H1 (cell line): ENCODE results near the gene BLOC1S1. TPM values are rescaled to one million over a fixed set of nuclear protein-coding genes. Genes with fewer than 3 reads are reported as not detected.
A peak's percentile ranks its signal among the peaks of the same experiment; 100 is the strongest.

Experiments used
- CTCF ChIA-PET: fragments of 300-600 bp; sonication (Branson Sonifier 250); formaldehyde crosslinking; loops from one replicate; lab custom pipeline; 2021; ENCODE audit not compliant: partially characterized antibody; lab: Charles Lee
- POLR2A ChIA-PET: fragments of 300-600 bp; sonication (Branson Sonifier 250); formaldehyde crosslinking; loops from one replicate; lab custom pipeline; 2021; ENCODE audit warnings: inconsistent platforms; ENCODE audit not compliant: partially characterized antibody; lab: Charles Lee
- DNase-seq, 2 experiments: peaks; one replicate each; pipeline versions ENCODE4 v3.0.0 to v3.0.0-alpha.2; 2010 to 2022; ENCODE audit warnings: low spot score in 2 of 2, low read depth in 1 of 2, mixed read lengths in 1 of 2
- FAIRE-seq: peaks from 2 replicates; lab custom pipeline; 2011; peaks lifted over from hg19 to GRCh38; lab: Jason Lieb, UNC
- H2AFZ ChIP-seq: 2 replicates; pipeline ENCODE4 v1.8.1; 2012; ENCODE audit warnings: low read length, inconsistent platforms
- H2AK5ac ChIP-seq: 2 replicates; pipeline ENCODE4 v1.6.1; 2013; ENCODE audit warnings: low read depth, low read length
- H2BK120ac ChIP-seq: replicated peaks from 2 replicates; pipeline ENCODE3; 2013; ENCODE audit warnings: low read depth, low read length, inconsistent platforms
- H2BK12ac ChIP-seq: 2 replicates; pipeline ENCODE4 v1.6.1; 2013; ENCODE audit warnings: low read depth, low read length
- H2BK15ac ChIP-seq: 2 replicates; pipeline ENCODE4 v1.6.1; 2013; ENCODE audit warnings: low read length
- H2BK20ac ChIP-seq: 2 replicates; pipeline ENCODE4 v1.6.1; 2013; ENCODE audit warnings: low read length
- H2BK5ac ChIP-seq: 2 replicates; pipeline ENCODE4 v1.6.1; 2013; ENCODE audit warnings: low read depth, low read length
- H3K14ac ChIP-seq: 2 replicates; pipeline ENCODE4 v1.6.1; 2013; ENCODE audit warnings: inconsistent platforms; ENCODE audit not compliant: insufficient read length
- H3K18ac ChIP-seq: 2 replicates; pipeline ENCODE4 v1.6.1; 2013; ENCODE audit warnings: low read length; ENCODE audit errors: extremely low read depth
- H3K23ac ChIP-seq: 2 replicates; pipeline ENCODE4 v1.6.1; 2013; ENCODE audit warnings: inconsistent platforms; ENCODE audit not compliant: insufficient read length
- H3K23me2 ChIP-seq: 2 replicates; pipeline ENCODE4 v1.6.1; 2013; ENCODE audit warnings: low read depth, low read length
- H3K27ac ChIP-seq: 2 replicates; pipeline ENCODE4 v1.6.1; 2011; ENCODE audit warnings: low read depth, low read length, inconsistent platforms
- H3K27me3 ChIP-seq, 4 experiments: replicated peaks in 1 of 4; 1 replicate in 1 of 4; 2 replicates in 3 of 4; pipeline versions ENCODE4 v1.6.1 to v1.8.1; 2011 to 2013; ENCODE audit warnings: low read length in 3 of 4, mild to moderate bottlenecking in 3 of 4, inconsistent platforms in 2 of 4, mixed read lengths in 2 of 4, moderate library complexity in 1 of 4; ENCODE audit not compliant: control insufficient read depth in 3 of 4, insufficient read depth in 3 of 4; ENCODE audit errors: extremely low read depth in 1 of 4
- H3K36me3 ChIP-seq, 4 experiments: 2 replicates each; pipeline versions ENCODE4 v1.6.1 to v1.8.1; 2011 to 2013; ENCODE audit warnings: mild to moderate bottlenecking in 4 of 4, low read length in 3 of 4, moderate library complexity in 2 of 4, control low read depth in 1 of 4, inconsistent platforms in 1 of 4; ENCODE audit not compliant: insufficient read depth in 4 of 4, control insufficient read depth in 2 of 4
- H3K4ac ChIP-seq: replicated peaks from 2 replicates; pipeline ENCODE3; 2013; ENCODE audit warnings: low read length, low read depth, mixed read lengths, inconsistent platforms; ENCODE audit not compliant: insufficient read length
- H3K4me1 ChIP-seq, 4 experiments: replicated peaks in 1 of 4; 1 replicate in 1 of 4; 2 replicates in 3 of 4; pipeline versions ENCODE4 v1.6.1 to v1.8.1; 2011 to 2013; ENCODE audit warnings: low read length in 3 of 4, inconsistent platforms in 2 of 4, mixed read lengths in 1 of 4; ENCODE audit not compliant: insufficient read depth in 4 of 4, control insufficient read depth in 3 of 4
- H3K4me2 ChIP-seq, 2 experiments: 2 replicates each; pipeline versions ENCODE4 v1.6.1 to v1.8.1; 2011 to 2013; ENCODE audit warnings: low read depth in 2 of 2, low read length in 2 of 2, control low read depth in 1 of 2, inconsistent platforms in 1 of 2, mild to moderate bottlenecking in 1 of 2; ENCODE audit not compliant: insufficient read depth in 1 of 2
- H3K4me3 ChIP-seq, 4 experiments: fragments of 200-600, 300-600 bp in 1 of 4; sonication (generic), shearing (Covaris generic), sonication (Bioruptor Twin) in 1 of 4; 2 replicates each; pipeline versions ENCODE4 v1.5.1 to v1.8.1; 2011 to 2016; ENCODE audit warnings: low read length in 4 of 4, low read depth in 3 of 4, control low read depth in 2 of 4, inconsistent platforms in 2 of 4, mild to moderate bottlenecking in 2 of 4, mixed read lengths in 1 of 4, moderate library complexity in 1 of 4; ENCODE audit not compliant: insufficient read depth in 2 of 4; ENCODE audit errors: extremely low read depth in 1 of 4
- H3K56ac ChIP-seq: replicated peaks from 2 replicates; pipeline ENCODE3; 2013; ENCODE audit warnings: low read depth, mild to moderate bottlenecking, mixed read lengths, low read length, inconsistent platforms; ENCODE audit not compliant: insufficient read length
- H3K79me1 ChIP-seq: 2 replicates; pipeline ENCODE4 v1.6.1; 2013; ENCODE audit warnings: low read depth, low read length, control low read depth
- H3K79me2 ChIP-seq, 2 experiments: 2 replicates each; pipeline versions ENCODE4 v1.6.1 to v1.8.1; 2012 to 2013; ENCODE audit warnings: low read length in 2 of 2, mild to moderate bottlenecking in 2 of 2, inconsistent platforms in 1 of 2; ENCODE audit not compliant: insufficient read depth in 2 of 2, control insufficient read depth in 1 of 2
- H3K9ac ChIP-seq, 4 experiments: replicated peaks in 1 of 4; 1 replicate in 1 of 4; 2 replicates in 3 of 4; pipeline versions ENCODE4 v1.6.1 to v1.8.1; 2011 to 2013; ENCODE audit warnings: low read depth in 3 of 4, low read length in 3 of 4, control low read depth in 2 of 4, mild to moderate bottlenecking in 2 of 4, moderate library complexity in 2 of 4, inconsistent platforms in 1 of 4; ENCODE audit errors: extremely low read depth in 1 of 4
- H3K9me3 ChIP-seq, 2 experiments: 2 replicates each; pipeline versions ENCODE4 v1.6.1 to v1.8.1; 2012 to 2013; ENCODE audit warnings: mild to moderate bottlenecking in 2 of 2, moderate library complexity in 2 of 2, control low read depth in 1 of 2, inconsistent platforms in 1 of 2, low read depth in 1 of 2, low read length in 1 of 2, mixed read lengths in 1 of 2; ENCODE audit not compliant: insufficient read depth in 2 of 2
- H4K20me1 ChIP-seq, 2 experiments: replicated peaks in 1 of 2; 2 replicates each; pipeline versions ENCODE3 to v1.8.1; 2011 to 2013; ENCODE audit warnings: inconsistent platforms in 2 of 2, low read length in 2 of 2, mild to moderate bottlenecking in 1 of 2; ENCODE audit not compliant: insufficient read depth in 2 of 2, control insufficient read depth in 1 of 2
- H4K5ac ChIP-seq: 2 replicates; pipeline ENCODE4 v1.6.1; 2013; ENCODE audit warnings: low read length, low read depth, mixed read lengths, inconsistent platforms; ENCODE audit not compliant: insufficient read length
- H4K8ac ChIP-seq: 2 replicates; pipeline ENCODE4 v1.8.0; 2013; ENCODE audit warnings: mild to moderate bottlenecking, moderate library complexity, low read length, inconsistent platforms; ENCODE audit not compliant: insufficient read depth; ENCODE audit errors: extremely low read depth
- H4K91ac ChIP-seq: replicated peaks from 2 replicates; pipeline ENCODE3; 2013; ENCODE audit warnings: low read length, mixed read lengths, inconsistent platforms; ENCODE audit not compliant: insufficient read length
- MAX ChIP-seq: IDR thresholded peaks from 2 replicates; pipeline ENCODE4 v1.6.1; 2012; ENCODE audit warnings: inconsistent platforms
- TEAD4 ChIP-seq: IDR thresholded peaks from 2 replicates; pipeline ENCODE4 v1.6.1; 2012; ENCODE audit warnings: low read depth, low read length, inconsistent platforms, mixed read lengths
- WGBS, 2 experiments: shearing (Covaris generic) in 1 of 2; methylation state at CpG; one replicate each; pipeline versions ENCODE4 v1.1.6 to v1.1.7; 2013 to 2015; ENCODE audit warnings: low lambda C conversion rate in 2 of 2, mixed read lengths in 2 of 2, inconsistent platforms in 1 of 2, low coverage in 1 of 2, missing lambda C conversion rate in 1 of 2; ENCODE audit not compliant: insufficient replicate concordance in 2 of 2, insufficient coverage in 1 of 2, insufficient read length in 1 of 2; ENCODE audit errors: extremely low coverage in 1 of 2, missing lambda C conversion rate in 1 of 2; 5-methylcytosine and 5-hydroxymethylcytosine counted together
- polyA plus RNA-seq, 7 experiments: library from polyadenylated mRNA; depleted of rRNA in 3 of 7; stranded (reverse) in 5 of 7; unstranded in 2 of 7; fragments of >200 nt in 5 of 7; fragments of 200-250 nt in 2 of 7; gene quantifications; 1 replicate in 5 of 7; 2 replicates in 1 of 7; 4 replicates in 1 of 7; pipeline versions ENCODE4 v1.2.1 to v1.2.3, GENCODE V29; 2011 to 2013; ENCODE audit warnings: missing spikeins in 2 of 7, mixed read lengths in 2 of 7
- total RNA-seq: library from RNA; stranded (reverse); fragmentation: NEBNext Ultra II Directional; extraction: Animal tissue kit (Norgen Biotek cat#: 25700); gene quantifications from 2 replicates; pipeline ENCODE4 v1.2.1, GENCODE V29; 2021

BLOC1S1 gene
- total and polyA plus RNA-seq, 2 of the 8 experiments (the other 6 are each of a cell fraction or from before 2014, with no cell fraction given) = 91.1 to 185 TPM

GRCh38 chr12:55755246-55755645 is 39.4 kb downstream of the BLOC1S1 start:
- Histone ChIP-seq H3K56ac (no peak overlapping the region), H3K4me1 (peaks cover 0 to 3% (median 0%) of the 10 kb centered on the region in 4 experiments; a peak in 1 of 7 replicates), H3K79me1 (no peaks in the 10 kb centered on the region; the same call in 1 of the 2 replicates), H3K18ac (no peak overlapping the region), H4K8ac (no peak overlapping the region), H2BK15ac (no peak overlapping the region), H2BK120ac (no peak overlapping the region), H4K20me1 (peaks cover 5 to 10% of the 10 kb centered on the region in 2 experiments), H2BK12ac (no peak overlapping the region), H2BK20ac (no peak overlapping the region), H3K4ac (no peak overlapping the region), H3K9ac (no peak overlapping the region), H3K23me2 (no peaks in the 10 kb centered on the region), H3K23ac (no peak overlapping the region), H3K4me3 (no peak overlapping the region), H3K36me3 (peaks cover 22 to 70% (median 46%) of the 10 kb centered on the region in 4 experiments; a peak in 7 of 8 replicates), H3K27me3 (no peaks in the 10 kb centered on the region), H4K5ac (no peak overlapping the region), H3K79me2 (no peaks in the 10 kb centered on the region), H3K9me3 (no peaks in the 10 kb centered on the region), H2BK5ac (no peak overlapping the region), H3K4me2 (no peak overlapping the region), H3K27ac (no peak overlapping the region), H3K14ac (no peak overlapping the region), H4K91ac (no peak overlapping the region), H2AK5ac (no peak overlapping the region), H2AFZ (no peak overlapping the region)
- ChIA-PET POLR2A (interaction anchor here (0.8 to 46.5 kb wide), 7 partner anchors 11 to 265 kb away, joined by 3 to 809 read pairs (median 3); partner anchors contain the start of genes CD63, GDF11, ORMDL2 and SARNP), CTCF (interaction anchor here (0.6 to 14.5 kb wide), 11 partner anchors 8 to 185 kb away, joined by 3 to 186 read pairs (median 4); partner anchors contain the start of gene GDF11)
- no peak for FAIRE-seq
- DNase-seq = no peak
- 72% methylated on average over 2 of the region's 2 CpGs; no CpG with 5 or more reads in 1 of the 2 experiments for WGBS, 2 experiments
- TF ChIP-seq TEAD4 = 0 out of 2 replicates have a peak, but pooled peaks have one; percentile 41
- no peak for TF ChIP-seq MAX
